Left ventricle myocardium inferior (tissue), 1 donor: ENCODE measurements around the gene CFAP161. TPM values are rescaled to one million over a fixed set of nuclear protein-coding genes. Genes with fewer than 3 reads are reported as not detected.
A peak's percentile ranks its signal among the peaks of the same experiment; 100 is the strongest.

Experiments
- DNase-seq: peaks from one replicate; pipeline ENCODE4 v3.0.0-alpha.2; 2020
- H3K27ac ChIP-seq: fragments of 200-600 bp; replicated peaks from 2 replicates; pipeline ENCODE4 v1.8.0; 2021
- H3K27me3 ChIP-seq: fragments of 200-600 bp; 2 replicates; pipeline ENCODE4 v1.8.0; 2021; ENCODE audit warnings: low read depth
- H3K36me3 ChIP-seq: fragments of 200-600 bp; 2 replicates; pipeline ENCODE4 v1.8.0; 2021
- H3K4me1 ChIP-seq: fragments of 200-600 bp; 2 replicates; pipeline ENCODE4 v1.8.0; 2021
- H3K4me3 ChIP-seq: fragments of 200-600 bp; 2 replicates; pipeline ENCODE4 v1.8.0; 2021; ENCODE audit warnings: mild to moderate bottlenecking, moderate library complexity
- H3K9me3 ChIP-seq: fragments of 200-600 bp; replicated peaks from 2 replicates; pipeline ENCODE4 v1.8.0; 2021
- intact Hi-C: fragments of 100-400 bp; cut with micrococcal nuclease; formaldehyde crosslinking; loops from one replicate; pipeline ENCODE4 v1.11.0; 2022
- total RNA-seq: library from RNA; stranded (reverse); fragmentation: NEBNext Ultra II Directional; extraction: Animal tissue kit (Norgen Biotek cat#: 25700); gene quantifications from one replicate; pipeline ENCODE4 v1.2.1, GENCODE V29; 2021
- TF ChIP-seq, protein P1 (sequence below): fragments of 200-600 bp; IDR thresholded peaks from 2 replicates; pipeline ENCODE4 v1.8.0; 2021; ENCODE audit warnings: antibody characterized with exemption, mild to moderate bottlenecking, borderline replicate concordance
- donor health status: DM: no; HTN: yes; CAD: no; lungs with severe emphysema.

Gene CFAP161
- total RNA-seq, 1 donor from 2014 or later = 0.91 TPM

- intact Hi-C loops = no loop called here
- TF ChIP-seq, protein P1, sequence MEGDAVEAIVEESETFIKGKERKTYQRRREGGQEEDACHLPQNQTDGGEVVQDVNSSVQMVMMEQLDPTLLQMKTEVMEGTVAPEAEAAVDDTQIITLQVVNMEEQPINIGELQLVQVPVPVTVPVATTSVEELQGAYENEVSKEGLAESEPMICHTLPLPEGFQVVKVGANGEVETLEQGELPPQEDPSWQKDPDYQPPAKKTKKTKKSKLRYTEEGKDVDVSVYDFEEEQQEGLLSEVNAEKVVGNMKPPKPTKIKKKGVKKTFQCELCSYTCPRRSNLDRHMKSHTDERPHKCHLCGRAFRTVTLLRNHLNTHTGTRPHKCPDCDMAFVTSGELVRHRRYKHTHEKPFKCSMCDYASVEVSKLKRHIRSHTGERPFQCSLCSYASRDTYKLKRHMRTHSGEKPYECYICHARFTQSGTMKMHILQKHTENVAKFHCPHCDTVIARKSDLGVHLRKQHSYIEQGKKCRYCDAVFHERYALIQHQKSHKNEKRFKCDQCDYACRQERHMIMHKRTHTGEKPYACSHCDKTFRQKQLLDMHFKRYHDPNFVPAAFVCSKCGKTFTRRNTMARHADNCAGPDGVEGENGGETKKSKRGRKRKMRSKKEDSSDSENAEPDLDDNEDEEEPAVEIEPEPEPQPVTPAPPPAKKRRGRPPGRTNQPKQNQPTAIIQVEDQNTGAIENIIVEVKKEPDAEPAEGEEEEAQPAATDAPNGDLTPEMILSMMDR = no peak
- DNase-seq = no peak
These were observed 46.4 kb upstream of the CFAP161 start for GRCh38 chr15:81087694-81088093.

GRCh38 chr15:81088470-81089013 lies 45.5 kb upstream of the CFAP161 start:
- Histone ChIP-seq H3K4me3 (no peak overlapping the region), H3K9me3 (no peaks in the 10 kb centered on the region), H3K36me3 (no peaks in the 10 kb centered on the region), H3K4me1 (peaks cover 33% of the 10 kb centered on the region), H3K27ac (no peak overlapping the region), H3K27me3 (no peaks in the 10 kb centered on the region)
- no peak for DNase-seq
- TF ChIP-seq, protein P1 = no peak
- intact Hi-C loops = no loop called here

More at GRCh38 chr15:81087694-81088093, 46.4 kb upstream of the CFAP161 start:
- H3K4me1 ChIP-seq = peaks cover 27% of the 10 kb centered on the region
- no peaks in the 10 kb centered on the region for H3K9me3 ChIP-seq
- no peaks in the 10 kb centered on the region for H3K27me3 ChIP-seq
- no peaks in the 10 kb centered on the region for H3K36me3 ChIP-seq
- H3K4me3 ChIP-seq = no peak overlapping the region
- no peak overlapping the region for H3K27ac ChIP-seq

- DNase-seq = no peak
These were observed 42.0 kb upstream of the CFAP161 start for GRCh38 chr15:81091889-81092558.

DNA sequence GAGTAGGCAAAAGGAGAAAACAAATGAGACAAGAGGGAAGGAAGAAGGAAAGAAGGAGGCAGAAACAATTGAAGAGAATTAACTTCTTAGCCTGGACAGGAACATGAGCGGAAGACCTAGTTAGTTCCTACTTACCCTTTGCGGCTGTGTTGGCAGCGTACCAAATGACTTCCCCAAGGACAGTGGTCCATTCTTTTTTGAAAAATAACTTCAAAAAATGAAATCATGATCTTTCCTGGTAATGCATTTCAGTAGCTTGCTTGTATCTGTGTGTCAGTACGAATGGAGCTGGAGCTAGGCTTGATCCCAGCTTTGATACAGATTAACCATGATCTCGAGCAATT lies 41.5 kb upstream of the CFAP161 start:
- H3K4me3 ChIP-seq = peak overlapping the region; percentile 37
- H3K9me3 ChIP-seq = no peaks in the 10 kb centered on the region
- no peaks in the 10 kb centered on the region for H3K36me3 ChIP-seq
- TF ChIP-seq, protein P1 = no peak
- peak overlapping the region; percentile 85 for H3K27ac ChIP-seq
- DNase-seq = peak; percentile 50
- peaks cover 39% of the 10 kb centered on the region for H3K4me1 ChIP-seq
- H3K27me3 ChIP-seq = no peaks in the 10 kb centered on the region
- intact Hi-C loops = loop anchor here (10.0 kb wide), 1 partner anchor 58 kb away; no protein-coding TSS in a partner anchor

More at GRCh38 chr15:81091889-81092558, 42.0 kb upstream of the CFAP161 start:
- peak overlapping the region; percentile 85 for H3K27ac ChIP-seq
- peaks cover 39% of the 10 kb centered on the region for H3K4me1 ChIP-seq
- TF ChIP-seq, protein P1 = no peak
- intact Hi-C loops = loop anchor here (10.0 kb wide), 1 partner anchor 57 kb away; no protein-coding TSS in a partner anchor
- no peaks in the 10 kb centered on the region for H3K36me3 ChIP-seq
- H3K9me3 ChIP-seq = no peaks in the 10 kb centered on the region
- no peaks in the 10 kb centered on the region for H3K27me3 ChIP-seq
- peak overlapping the region; percentile 37 for H3K4me3 ChIP-seq

DNA sequence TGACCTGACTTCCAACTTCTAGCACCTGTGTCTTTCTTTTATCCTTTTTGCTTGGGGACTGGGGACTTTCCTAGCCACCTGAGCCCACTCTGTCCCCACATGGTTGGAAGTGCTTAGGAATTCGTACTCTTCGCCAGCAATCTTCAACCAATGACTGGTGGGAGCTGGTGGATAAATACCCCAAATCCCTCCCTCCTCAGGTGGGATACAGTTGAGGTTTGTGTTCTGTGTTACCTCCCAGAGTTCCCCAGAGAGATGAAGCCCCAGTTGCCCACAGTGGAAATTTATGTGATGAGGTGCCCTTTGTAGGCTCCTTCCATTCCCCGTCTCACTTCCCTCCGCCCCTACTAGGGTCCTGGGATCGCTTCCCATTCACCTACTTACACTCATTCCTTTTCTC lies 40.1 kb upstream of the CFAP161 start:
- Histone ChIP-seq H3K4me3 (no peak overlapping the region), H3K36me3 (no peaks in the 10 kb centered on the region), H3K27me3 (peaks cover 2% of the 10 kb centered on the region), H3K4me1 (peaks cover 46% of the 10 kb centered on the region), H3K9me3 (no peaks in the 10 kb centered on the region), H3K27ac (no peak overlapping the region)
- DNase-seq = no peak
- intact Hi-C loops = loop anchor here (10.0 kb wide), 1 partner anchor 59 kb away; no protein-coding TSS in a partner anchor
- TF ChIP-seq, protein P1 = no peak
